ENCODE data around the gene TOLLIP. TPM values are rescaled to one million over a fixed set of nuclear protein-coding genes. Genes with fewer than 3 reads are reported as not detected.

The TOLLIP gene
- total RNA-seq, 1 experiment from 2014 or later, result 32.3 TPM

GRCh38 chr11:1335264-1335810 is 25.9 kb upstream of the TOLLIP start:
- no peak overlapping the region for H4K5ac ChIP-seq (ENCODE audit: insufficient read length, low read depth, low read length)
- Mint-ChIP-seq H3K27ac (no peak overlapping the region), H3K9me3 (peaks cover 33 to 44% of the 10 kb centered on the region in 2 experiments), H3K4me1 (peaks cover 5 to 8% of the 10 kb centered on the region in 2 experiments; a peak in 3 of 4 replicates), H3K36me3 (ENCODE audit: insufficient read depth in 1 of 3, low read depth in 3 of 3) (peaks cover 0 to 14% (median 6%) of the 10 kb centered on the region in 3 experiments; a peak in 6 of 7 replicates), H3K27me3 (ENCODE audit: low read depth) (peaks cover 51% of the 10 kb centered on the region), H3K4me3 (peak overlapping the region; percentile 59 to 81)
- whole genome bisulfite sequencing (ENCODE audit: extremely low coverage, insufficient read length, low lambda C conversion rate), result no CpG with 5 or more reads among the region's 10 CpGs
- peaks cover 7% of the 10 kb centered on the region for H3K23me2 ChIP-seq (ENCODE audit: insufficient read length, low read depth, low read length, poor library complexity, severe bottlenecking)
- no peak overlapping the region for H3K14ac ChIP-seq (ENCODE audit: insufficient read depth, low read length)
- H3K79me2 ChIP-seq (ENCODE audit: insufficient read depth, low read length), result no peaks in the 10 kb centered on the region
- TF ChIP-seq, protein P1, sequence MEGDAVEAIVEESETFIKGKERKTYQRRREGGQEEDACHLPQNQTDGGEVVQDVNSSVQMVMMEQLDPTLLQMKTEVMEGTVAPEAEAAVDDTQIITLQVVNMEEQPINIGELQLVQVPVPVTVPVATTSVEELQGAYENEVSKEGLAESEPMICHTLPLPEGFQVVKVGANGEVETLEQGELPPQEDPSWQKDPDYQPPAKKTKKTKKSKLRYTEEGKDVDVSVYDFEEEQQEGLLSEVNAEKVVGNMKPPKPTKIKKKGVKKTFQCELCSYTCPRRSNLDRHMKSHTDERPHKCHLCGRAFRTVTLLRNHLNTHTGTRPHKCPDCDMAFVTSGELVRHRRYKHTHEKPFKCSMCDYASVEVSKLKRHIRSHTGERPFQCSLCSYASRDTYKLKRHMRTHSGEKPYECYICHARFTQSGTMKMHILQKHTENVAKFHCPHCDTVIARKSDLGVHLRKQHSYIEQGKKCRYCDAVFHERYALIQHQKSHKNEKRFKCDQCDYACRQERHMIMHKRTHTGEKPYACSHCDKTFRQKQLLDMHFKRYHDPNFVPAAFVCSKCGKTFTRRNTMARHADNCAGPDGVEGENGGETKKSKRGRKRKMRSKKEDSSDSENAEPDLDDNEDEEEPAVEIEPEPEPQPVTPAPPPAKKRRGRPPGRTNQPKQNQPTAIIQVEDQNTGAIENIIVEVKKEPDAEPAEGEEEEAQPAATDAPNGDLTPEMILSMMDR (conservative IDR thresholded peaks at IDR 0.05), result no peak
- no peak overlapping the region for H3K56ac ChIP-seq (ENCODE audit: insufficient read length, low read depth, low read length)
- no peak overlapping the region for H3K9ac ChIP-seq (ENCODE audit: extremely low read depth, insufficient read length, low read length)
- no peak overlapping the region for H3K4ac ChIP-seq (ENCODE audit: low read depth, low read length)
- H4K8ac ChIP-seq (replicated peaks; ENCODE audit: insufficient read length, low read depth, low read length), result no peak overlapping the region
- H3K4me1 ChIP-seq (ENCODE audit: insufficient read depth, low read length), result no peaks in the 10 kb centered on the region
- peaks cover 9% of the 10 kb centered on the region; the same call in 1 of the 2 replicates for H3K27me3 ChIP-seq (ENCODE audit: insufficient read depth, low read length)
- no peak overlapping the region for H4K91ac ChIP-seq (ENCODE audit: insufficient read length, low read depth, low read length)
- no peak overlapping the region for H3T11ph ChIP-seq (ENCODE audit: low read length)
- no peak overlapping the region for H3K18ac ChIP-seq (ENCODE audit: insufficient read length, low read depth, low read length)
- H2BK120ac ChIP-seq (ENCODE audit: low read depth, low read length, poor library complexity, severe bottlenecking), result no peak overlapping the region
- H3K4me2 ChIP-seq (ENCODE audit: insufficient read depth, insufficient read length, low read length), result peak overlapping the region; percentile 67
- no peak overlapping the region for H2BK15ac ChIP-seq (ENCODE audit: low read depth, low read length)
- H4K20me1 ChIP-seq (ENCODE audit: control insufficient read depth, insufficient read depth, insufficient read length), result no peaks in the 10 kb centered on the region
- H2BK12ac ChIP-seq (ENCODE audit: insufficient read length, low read depth, low read length), result no peak overlapping the region
- no peak overlapping the region for H2BK20ac ChIP-seq (ENCODE audit: low read depth, low read length, poor library complexity, severe bottlenecking)
- H2AK5ac ChIP-seq (ENCODE audit: insufficient read length, low read length), result no peak overlapping the region
- H3K79me1 ChIP-seq (ENCODE audit: insufficient read depth, low read depth, low read length, poor library complexity, severe bottlenecking), result no peaks in the 10 kb centered on the region
- no peaks in the 10 kb centered on the region for H3K9me3 ChIP-seq (ENCODE audit: control insufficient read depth, low read depth, low read length)
- no peak overlapping the region for H3K27ac ChIP-seq (ENCODE audit: insufficient read length, low read depth, low read length)
- no peak for DNase-seq
- no peak overlapping the region for H2AFZ ChIP-seq (ENCODE audit: low read length)
- no peak overlapping the region for H2BK5ac ChIP-seq (ENCODE audit: insufficient read length, low read length)
- no peak overlapping the region for H3K23ac ChIP-seq (ENCODE audit: insufficient read length, low read depth, low read length)

Measured in H9 (cell line).